NOMO-1 treated with dmso at 0.1 percent for 144 hours (cell line): ENCODE results near the gene CC2D2A.

Experiments used
- DNase-seq: peaks from one replicate; lab custom pipeline; 2025; ENCODE audit not compliant: unreplicated experiment; lab: John Stamatoyannopoulos, UW

The CC2D2A gene

DNA sequence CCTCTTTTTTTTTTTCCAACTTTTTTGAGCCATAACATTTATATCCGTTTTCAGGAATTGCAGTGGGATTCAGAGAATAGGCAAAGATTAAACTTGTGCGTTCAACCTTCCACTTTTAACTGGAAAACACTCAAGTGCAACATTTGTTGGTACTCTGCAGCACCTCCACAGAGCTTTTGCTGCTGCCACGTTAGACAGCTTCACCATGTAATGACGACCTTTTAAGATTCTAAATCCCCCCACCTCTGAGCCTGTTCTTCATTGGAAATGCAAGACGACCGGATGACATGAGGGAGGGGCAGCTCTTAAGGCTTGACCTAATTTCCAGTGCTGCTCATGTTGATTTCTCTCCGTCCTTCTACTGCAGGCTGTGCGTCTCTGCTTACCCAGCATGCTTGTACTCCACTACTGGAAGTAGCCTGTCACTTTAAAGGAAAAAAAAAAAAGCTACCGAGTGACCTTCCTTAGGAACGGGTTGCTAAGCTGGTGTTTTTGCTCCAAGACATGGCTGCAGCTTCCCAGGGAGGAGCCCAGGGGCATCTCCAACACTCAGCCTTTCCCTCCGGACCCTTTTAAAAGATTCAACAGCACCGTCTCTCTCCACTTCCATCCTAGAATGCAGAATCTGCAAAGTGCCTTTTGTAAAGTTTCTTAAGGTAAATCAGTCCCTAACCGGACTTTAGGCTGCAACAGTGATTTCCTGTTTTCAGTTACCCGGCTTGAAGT is at the start of gene CC2D2A:
TSS of gene CC2D2A (plus strand) at position 481 of the 726 bp plus-strand sequence. CDS start 6,051 bp downstream, outside the sequence.
- peak; percentile 26 for DNase-seq

GRCh38 chr4:15420642-15421041 is 49.0 kb upstream of the CC2D2A start:
- DNase-seq, result no peak

GRCh38 chr4:15423285-15423711 is 46.4 kb upstream of the CC2D2A start:
- no peak for DNase-seq

DNA sequence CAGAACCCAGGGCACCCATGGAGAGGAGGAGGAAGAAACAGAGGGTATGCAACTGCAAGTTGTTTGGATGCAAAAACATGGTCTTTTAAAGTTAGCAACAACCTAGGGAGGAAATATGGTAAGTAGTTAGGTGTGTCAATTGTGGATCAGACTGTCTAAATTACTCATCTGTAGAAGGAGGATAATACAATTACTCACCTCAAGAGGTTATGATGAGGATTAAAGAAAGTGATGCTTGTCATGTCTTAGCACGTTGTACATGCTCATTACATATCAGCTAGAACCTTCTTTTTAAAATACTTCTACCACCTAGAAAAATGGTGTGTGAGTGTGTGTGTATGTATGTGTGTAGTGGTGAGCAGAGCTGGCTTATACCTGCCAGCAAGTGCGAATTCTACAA is 44.2 kb upstream of the CC2D2A start:
- no peak for DNase-seq

DNA sequence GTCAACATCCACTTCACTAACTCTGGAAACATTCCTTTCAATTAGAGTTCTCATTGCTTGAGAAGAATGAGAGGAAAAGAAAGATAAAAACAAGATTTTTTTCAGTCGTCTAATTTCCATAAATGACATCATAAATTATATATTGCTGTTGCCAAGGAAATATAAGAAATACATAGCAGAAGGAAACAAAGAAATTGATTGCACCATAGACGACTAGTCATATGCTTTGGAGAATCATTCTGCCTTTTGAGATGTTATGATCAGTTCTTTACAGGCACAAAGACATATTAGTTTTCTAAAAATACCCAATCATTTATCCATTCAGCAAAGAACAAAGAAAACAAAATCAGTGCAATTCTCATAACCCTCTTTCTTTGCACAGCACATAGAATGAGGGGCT is 42.5 kb upstream of the CC2D2A start:
- DNase-seq, result no peak

DNA sequence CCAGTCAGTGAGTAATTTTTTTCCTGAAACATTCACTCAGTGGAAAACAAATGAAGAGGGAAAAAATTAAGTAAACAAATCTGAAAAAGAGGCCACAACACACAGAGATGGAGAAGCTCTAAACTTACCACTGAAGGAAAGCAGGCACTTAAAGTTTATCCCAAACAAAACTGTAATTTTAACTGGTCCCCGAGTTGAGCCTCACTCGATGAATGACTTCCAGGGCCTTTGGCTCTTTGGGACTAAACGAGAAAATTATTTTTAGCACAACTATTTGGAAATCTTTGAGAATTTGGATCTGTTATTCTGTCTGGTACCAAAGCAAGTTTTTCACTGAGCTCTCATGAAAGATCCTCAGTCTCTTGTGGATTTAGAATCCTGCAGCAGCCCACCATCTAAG is 42.0 kb upstream of the CC2D2A start, which contains the start of gene C1QTNF7:
TSS of gene C1QTNF7 (plus strand) at position 333 of the 400 bp plus-strand sequence. CDS start 7,711 bp downstream, outside the sequence.
- DNase-seq, result no peak

GRCh38 chr4:15428611-15429010 is 41.1 kb upstream of the CC2D2A start:
- DNase-seq, result no peak

GRCh38 chr4:15434091-15434490 is 35.6 kb upstream of the CC2D2A start:
- no peak for DNase-seq

GRCh38 chr4:15434676-15435075 is 35.0 kb upstream of the CC2D2A start:
- no peak for DNase-seq

DNA sequence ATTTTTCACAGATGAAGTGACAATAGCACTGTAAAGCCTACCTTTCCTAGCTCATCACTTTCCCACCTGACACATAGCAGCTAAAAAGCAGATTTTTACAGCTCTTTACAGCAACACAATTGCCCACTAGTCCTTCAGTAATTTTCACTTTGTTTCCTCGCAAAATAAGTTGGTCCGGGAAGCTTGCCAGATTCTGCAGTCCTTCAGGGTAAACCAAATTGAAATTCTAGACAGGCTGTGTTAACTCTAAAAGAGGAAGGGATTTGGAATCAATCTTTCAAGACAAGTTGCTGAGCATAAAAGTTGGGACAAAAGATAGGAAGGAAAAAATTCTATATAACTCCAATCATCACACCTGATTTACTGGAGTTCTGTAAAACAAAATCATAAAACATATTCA is 33.2 kb upstream of the CC2D2A start:
- DNase-seq, result no peak

DNA sequence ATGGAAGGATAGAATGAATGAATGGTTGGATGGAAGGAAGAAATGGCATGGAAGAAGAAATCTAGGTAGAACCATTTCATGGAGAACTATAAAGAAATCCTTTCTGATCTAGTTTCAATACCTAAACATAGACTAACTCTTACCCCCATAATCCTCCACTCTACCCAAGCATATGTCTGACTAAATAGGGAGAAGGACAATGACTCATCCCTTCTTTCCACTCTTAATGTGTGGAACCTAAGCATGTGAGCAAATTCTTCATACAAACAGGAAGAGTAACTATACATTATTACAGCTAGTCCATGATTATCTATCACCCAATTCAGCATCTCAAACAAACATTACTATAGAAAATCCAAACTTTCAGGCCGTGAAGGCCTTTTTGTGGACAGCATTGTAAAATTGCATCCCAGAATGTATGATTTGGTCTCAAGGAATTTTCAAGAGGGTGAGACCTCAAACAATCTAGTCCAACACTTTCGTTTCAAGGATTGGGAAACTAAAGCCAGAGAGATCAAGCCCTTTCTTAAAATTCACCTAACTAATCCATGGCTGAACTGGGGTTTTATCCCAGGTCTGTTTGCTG is 30.6 kb upstream of the CC2D2A start:
- DNase-seq, result no peak

DNA sequence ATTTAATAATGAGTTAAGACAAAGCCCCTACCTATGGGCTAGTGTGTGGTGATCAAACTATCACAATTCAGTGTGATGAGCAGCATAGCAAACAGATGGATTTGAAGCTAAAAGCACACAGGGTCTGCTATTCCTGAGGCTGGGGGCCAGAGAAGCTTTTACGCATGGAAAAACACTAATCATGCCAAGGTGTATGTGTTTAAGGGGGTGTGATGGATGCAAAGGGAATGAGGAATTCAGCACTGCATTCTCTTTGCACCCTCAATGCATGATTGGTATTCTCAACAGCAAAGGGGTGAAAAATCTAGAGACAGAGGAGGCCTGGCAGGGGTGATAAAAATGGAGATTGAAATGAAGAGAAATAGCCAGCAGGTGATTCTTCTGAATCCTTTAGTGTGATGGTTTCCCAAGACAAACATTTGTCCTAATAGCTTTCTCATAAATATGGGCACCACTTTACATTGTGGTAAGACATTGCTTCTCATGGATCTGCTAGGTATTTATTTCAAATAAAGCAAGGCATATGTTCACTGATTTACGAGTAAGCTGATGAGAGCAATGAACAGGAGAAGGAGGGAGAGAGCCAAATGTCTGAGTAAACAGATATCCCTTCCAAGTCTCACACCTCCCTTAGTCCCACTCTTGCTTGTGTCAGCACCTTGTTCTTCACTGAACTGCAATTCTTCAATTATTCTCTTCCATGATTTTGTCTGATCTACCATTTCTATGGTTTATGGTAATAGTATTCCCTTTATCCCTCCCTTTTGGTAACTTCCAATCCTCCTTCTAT is 26.1 kb upstream of the CC2D2A start:
- no peak for DNase-seq

DNA sequence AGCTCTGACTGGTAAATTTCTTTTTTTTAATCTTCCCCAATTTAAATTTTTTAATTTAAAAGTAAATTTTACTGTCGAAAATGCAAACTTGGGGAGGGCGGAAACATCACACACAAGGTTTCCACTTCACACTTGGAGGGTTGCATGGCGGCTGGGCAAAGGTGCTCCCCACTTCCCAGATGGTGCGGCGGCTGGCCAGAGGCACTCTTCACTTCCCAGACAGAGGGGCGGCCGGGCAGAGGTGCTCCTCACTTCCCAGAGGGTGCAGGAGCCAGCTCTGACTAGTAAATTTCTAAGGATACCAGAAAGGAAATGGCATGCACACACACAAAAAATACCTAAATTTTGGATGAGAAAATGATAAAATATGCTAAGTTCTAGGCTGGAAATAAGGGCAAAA is 25.4 kb upstream of the CC2D2A start:
- no peak for DNase-seq

- no peak for DNase-seq
Observed at GRCh38 chr4:15444879-15445547, 24.7 kb upstream of the CC2D2A start.

DNA sequence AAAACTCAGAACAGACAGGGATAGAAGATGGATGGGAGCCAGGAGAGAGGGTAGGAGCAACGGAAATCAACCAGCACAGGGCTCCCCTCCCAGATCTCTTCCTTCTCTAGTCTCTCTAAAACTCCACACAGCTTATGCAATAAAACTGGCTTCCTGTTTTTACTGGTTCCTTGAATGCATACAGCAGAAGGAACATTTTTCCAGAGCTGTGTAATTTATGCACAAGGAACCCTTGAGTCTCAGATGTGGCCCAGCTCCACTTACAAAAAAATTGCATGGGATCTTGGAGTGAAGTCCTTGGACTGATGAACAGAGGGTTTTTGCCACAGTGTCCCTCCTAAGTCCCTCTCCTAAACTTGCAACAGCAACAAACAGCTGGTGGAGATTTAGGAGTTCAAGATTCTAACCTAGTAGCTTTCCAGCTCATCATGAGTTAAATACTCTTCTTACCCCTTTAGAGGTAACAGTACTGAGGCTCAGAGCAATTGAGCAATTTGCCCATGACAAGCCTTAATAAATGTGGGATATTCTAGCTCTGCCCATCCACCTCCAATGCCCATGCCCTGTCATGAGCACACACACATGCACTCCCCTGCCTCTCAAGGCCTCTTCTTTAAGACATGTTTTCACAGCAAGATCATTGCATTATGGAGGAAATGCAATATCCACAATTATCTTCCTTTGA is 18.4 kb upstream of the CC2D2A start:
- DNase-seq, result peak; percentile 41

GRCh38 chr4:15451866-15452765 is 17.6 kb upstream of the CC2D2A start:
- DNase-seq, result no peak

DNA sequence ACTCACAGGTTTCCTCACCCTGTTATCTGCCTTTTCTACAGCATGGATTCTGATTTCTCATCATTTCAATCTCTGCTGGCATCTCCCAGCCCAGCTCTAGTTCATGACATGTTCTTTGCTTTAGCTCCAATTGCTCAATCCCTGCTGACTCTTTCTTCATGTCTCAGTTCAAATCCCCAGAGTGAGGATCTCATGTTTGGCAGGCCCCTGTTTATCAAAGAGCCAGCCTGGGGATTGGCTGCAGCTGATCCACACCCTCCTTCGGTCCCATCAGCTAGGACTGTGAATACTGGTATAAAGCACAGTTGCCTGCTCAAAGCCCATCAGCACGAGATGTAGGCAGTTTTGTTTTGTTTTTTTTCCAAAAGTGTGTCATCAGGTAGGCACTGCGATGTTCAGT is 14.4 kb upstream of the CC2D2A start:
- peak; percentile 13 for DNase-seq

DNA sequence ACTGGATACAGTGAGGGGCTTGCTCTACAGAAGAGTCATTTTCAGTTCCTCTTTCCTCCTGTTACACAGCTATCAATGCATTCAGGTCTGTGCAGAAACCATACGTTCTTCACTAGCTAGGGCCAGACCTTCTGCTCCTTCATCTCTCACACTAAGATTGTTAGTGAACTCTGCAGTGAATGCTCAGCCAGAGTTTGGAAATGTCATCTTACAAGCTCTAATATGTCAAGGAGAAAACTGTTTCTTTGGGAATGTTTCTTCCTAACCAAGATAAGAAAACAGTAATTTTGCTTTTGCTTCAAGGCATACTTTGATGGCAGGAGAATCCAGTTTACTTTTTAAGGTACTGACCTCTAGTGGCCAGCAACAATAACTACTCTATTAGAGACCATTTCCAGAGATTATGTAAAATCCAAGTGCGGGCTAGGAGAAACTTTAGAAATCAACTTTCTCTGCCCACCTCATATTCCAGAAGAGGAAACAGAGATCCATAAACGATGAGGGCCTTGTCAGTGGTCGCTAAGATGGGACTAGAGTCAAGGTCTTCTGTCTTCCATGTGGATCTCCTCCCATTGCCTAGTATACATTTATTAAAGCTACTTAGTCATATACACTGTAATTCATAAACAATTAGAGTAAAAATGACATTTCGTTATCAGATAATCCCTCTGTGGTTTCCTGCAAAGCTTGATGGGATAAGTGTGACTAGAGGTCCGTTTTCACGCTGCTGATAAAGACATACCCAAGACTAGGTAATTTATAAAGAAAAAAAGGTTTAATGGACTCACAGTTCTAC is 12.1 kb upstream of the CC2D2A start:
- peak; percentile 67 for DNase-seq

DNA sequence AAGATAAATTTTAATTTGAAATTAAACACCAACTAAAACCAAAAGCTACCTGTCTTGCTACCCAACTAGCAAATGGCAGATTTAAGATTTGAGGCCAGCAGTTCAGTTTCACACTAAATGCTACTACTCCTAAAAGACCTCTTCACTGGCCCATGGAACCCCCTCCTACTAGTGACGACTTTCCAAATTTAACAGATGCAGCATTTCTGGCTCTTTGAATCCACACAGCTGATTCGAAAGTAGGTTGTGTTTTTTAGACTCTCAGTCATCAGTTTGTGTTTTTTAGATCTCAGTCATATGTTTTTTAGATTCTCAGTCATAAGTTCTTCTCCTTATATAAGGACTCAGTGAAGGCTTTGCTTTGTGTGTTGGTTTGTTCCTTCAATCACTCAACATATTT is 11.1 kb upstream of the CC2D2A start:
- no peak for DNase-seq
